H9 (cell line): ENCODE measurements around the gene PSMD1. TPM values are rescaled to one million over a fixed set of nuclear protein-coding genes. Genes with fewer than 3 reads are reported as not detected.

ENCODE experiments used
- DNase-seq: peaks from one replicate; pipeline ENCODE4 v3.0.0-alpha.2; 2017
- H2AFZ ChIP-seq: one replicate; pipeline ENCODE4 v1.6.1; 2013; ENCODE audit warnings: mild to moderate bottlenecking, low read length, control low read depth, moderate library complexity
- H2AK5ac ChIP-seq: 2 replicates; pipeline ENCODE4 v1.6.1; 2013; ENCODE audit warnings: low read length, control low read depth, mixed read lengths; ENCODE audit not compliant: insufficient read length
- H2BK120ac ChIP-seq: one replicate; pipeline ENCODE4 v1.6.1; 2013; ENCODE audit warnings: low read depth, mild to moderate bottlenecking, low read length, control low read depth, inconsistent platforms; ENCODE audit not compliant: poor library complexity, severe bottlenecking
- H2BK12ac ChIP-seq: 2 replicates; pipeline ENCODE4 v1.6.1; 2013; ENCODE audit warnings: low read length, control low read depth, mixed read lengths, low read depth; ENCODE audit not compliant: insufficient read length
- H2BK15ac ChIP-seq: 2 replicates; pipeline ENCODE4 v1.6.1; 2013; ENCODE audit warnings: low read depth, low read length, control low read depth
- H2BK20ac ChIP-seq: one replicate; pipeline ENCODE4 v1.6.1; 2013; ENCODE audit warnings: low read depth, mild to moderate bottlenecking, low read length, control low read depth, inconsistent platforms; ENCODE audit not compliant: poor library complexity, severe bottlenecking
- H2BK5ac ChIP-seq: 2 replicates; pipeline ENCODE4 v1.6.1; 2013; ENCODE audit warnings: low read length, control low read depth, mixed read lengths; ENCODE audit not compliant: insufficient read length
- H3K14ac ChIP-seq: 2 replicates; pipeline ENCODE4 v1.6.1; 2013; ENCODE audit warnings: low read length, control low read depth; ENCODE audit not compliant: insufficient read depth
- H3K18ac ChIP-seq: 2 replicates; pipeline ENCODE4 v1.6.1; 2013; ENCODE audit warnings: low read depth, mild to moderate bottlenecking, mixed read lengths, low read length, control low read depth; ENCODE audit not compliant: insufficient read length
- H3K23ac ChIP-seq: 2 replicates; pipeline ENCODE4 v1.6.1; 2013; ENCODE audit warnings: low read length, control low read depth, mixed read lengths, low read depth; ENCODE audit not compliant: insufficient read length
- H3K23me2 ChIP-seq: 2 replicates; pipeline ENCODE4 v1.6.1; 2013; ENCODE audit warnings: low read depth, mild to moderate bottlenecking, mixed read lengths, low read length, control low read depth; ENCODE audit not compliant: insufficient read length, poor library complexity, severe bottlenecking
- H3K27ac ChIP-seq: 2 replicates; pipeline ENCODE4 v1.5.1; 2013; ENCODE audit warnings: low read length, control low read depth, mixed read lengths, low read depth; ENCODE audit not compliant: insufficient read length
- H3K27me3 ChIP-seq: 2 replicates; pipeline ENCODE4 v1.6.1; 2013; ENCODE audit warnings: low read length, control low read depth, inconsistent platforms; ENCODE audit not compliant: insufficient read depth
- H3K4ac ChIP-seq: 2 replicates; pipeline ENCODE4 v1.6.1; 2013; ENCODE audit warnings: low read depth, mild to moderate bottlenecking, control low read depth, inconsistent platforms, low read length, moderate library complexity
- H3K4me1 ChIP-seq: 2 replicates; pipeline ENCODE4 v1.6.1; 2013; ENCODE audit warnings: low read length, control low read depth, inconsistent platforms; ENCODE audit not compliant: insufficient read depth
- H3K4me2 ChIP-seq: 2 replicates; pipeline ENCODE4 v1.6.1; 2013; ENCODE audit warnings: low read length, control low read depth, mixed read lengths; ENCODE audit not compliant: insufficient read length, insufficient read depth
- H3K56ac ChIP-seq: 2 replicates; pipeline ENCODE4 v1.6.1; 2013; ENCODE audit warnings: low read depth, mild to moderate bottlenecking, mixed read lengths, low read length, control low read depth; ENCODE audit not compliant: insufficient read length
- H3K79me1 ChIP-seq: 2 replicates; pipeline ENCODE4 v1.6.1; 2013; ENCODE audit warnings: low read depth, mild to moderate bottlenecking, moderate library complexity, low read length, control low read depth, inconsistent platforms; ENCODE audit not compliant: insufficient read depth, poor library complexity, severe bottlenecking
- H3K79me2 ChIP-seq: 2 replicates; pipeline ENCODE4 v1.6.1; 2013; ENCODE audit warnings: low read length, control low read depth, inconsistent platforms; ENCODE audit not compliant: insufficient read depth
- H3K9ac ChIP-seq: 2 replicates; pipeline ENCODE4 v1.6.1; 2013; ENCODE audit warnings: low read length, control low read depth, mixed read lengths; ENCODE audit not compliant: insufficient read length; ENCODE audit errors: extremely low read depth
- H3K9me3 ChIP-seq: one replicate; pipeline ENCODE4 v1.6.1; 2013; ENCODE audit warnings: low read depth, low read length, inconsistent platforms; ENCODE audit not compliant: control insufficient read depth
- H3T11ph ChIP-seq: one replicate; pipeline ENCODE4 v1.6.1; 2013; ENCODE audit warnings: mild to moderate bottlenecking, low read length, control low read depth, inconsistent platforms
- H4K20me1 ChIP-seq: one replicate; pipeline ENCODE4 v1.6.1; 2013; ENCODE audit not compliant: control insufficient read depth, insufficient read length, insufficient read depth
- H4K5ac ChIP-seq: 2 replicates; pipeline ENCODE4 v1.6.1; 2013; ENCODE audit warnings: low read depth, mild to moderate bottlenecking, mixed read lengths, low read length, control low read depth; ENCODE audit not compliant: insufficient read length
- H4K8ac ChIP-seq: replicated peaks from 2 replicates; pipeline ENCODE4 v1.6.1; 2013; ENCODE audit warnings: low read length, control low read depth, mixed read lengths, low read depth; ENCODE audit not compliant: insufficient read length
- H4K91ac ChIP-seq: 2 replicates; pipeline ENCODE4 v1.6.1; 2013; ENCODE audit warnings: low read depth, mild to moderate bottlenecking, moderate library complexity, mixed read lengths, low read length, control low read depth; ENCODE audit not compliant: insufficient read length
- H3K27ac Mint-ChIP-seq, 3 experiments: 2 replicates in 2 of 3; 3 replicates in 1 of 3; pipeline ENCODE4 v1.8.0; 2020 to 2021; ENCODE audit warnings: mixed read lengths in 3 of 3, mild to moderate bottlenecking in 1 of 3, moderate library complexity in 1 of 3
- H3K27me3 Mint-ChIP-seq: 2 replicates; pipeline ENCODE4 v1.8.0; 2021; ENCODE audit warnings: low read depth, mild to moderate bottlenecking, moderate library complexity, mixed read lengths
- H3K36me3 Mint-ChIP-seq, 3 experiments: 2 replicates in 2 of 3; 3 replicates in 1 of 3; pipeline ENCODE4 v1.8.0; 2020 to 2021; ENCODE audit warnings: low read depth in 3 of 3, mixed read lengths in 3 of 3; ENCODE audit not compliant: insufficient read depth in 1 of 3
- H3K4me1 Mint-ChIP-seq, 2 experiments: 2 replicates each; pipeline ENCODE4 v1.8.0; 2020; ENCODE audit warnings: mixed read lengths in 2 of 2
- H3K4me3 Mint-ChIP-seq, 2 experiments: 2 replicates in 1 of 2; 3 replicates in 1 of 2; pipeline ENCODE4 v1.8.0; 2020 to 2021; ENCODE audit warnings: mild to moderate bottlenecking in 2 of 2, mixed read lengths in 2 of 2, moderate library complexity in 1 of 2
- H3K9me3 Mint-ChIP-seq, 2 experiments: 2 replicates in 1 of 2; 3 replicates in 1 of 2; pipeline ENCODE4 v1.8.0; 2020; ENCODE audit warnings: mild to moderate bottlenecking in 2 of 2, mixed read lengths in 2 of 2, moderate library complexity in 1 of 2
- WGBS: extraction: QIAGEN DNeasy Blood & Tissue Kit; methylation state at CpG from one replicate; pipeline ENCODE4 v1.1.7; 2013; ENCODE audit warnings: missing lambda C conversion rate, low lambda C conversion rate, mixed read lengths; ENCODE audit not compliant: insufficient read length; ENCODE audit errors: extremely low coverage; 5-methylcytosine and 5-hydroxymethylcytosine counted together
- total RNA-seq: library from RNA; stranded (reverse); gene quantifications from 2 replicates; pipeline ENCODE4 v1.2.1, GENCODE V29; 2021
- TF ChIP-seq, protein P1 (sequence below): fragments of 200-600 bp; sonication (generic); conservative IDR thresholded peaks from 3 replicates; pipeline ENCODE4 v1.8.0; 2021; ENCODE audit warnings: antibody characterized with exemption, mild to moderate bottlenecking

The PSMD1 gene
- total RNA-seq, 1 experiment from 2014 or later = 166 TPM

DNA sequence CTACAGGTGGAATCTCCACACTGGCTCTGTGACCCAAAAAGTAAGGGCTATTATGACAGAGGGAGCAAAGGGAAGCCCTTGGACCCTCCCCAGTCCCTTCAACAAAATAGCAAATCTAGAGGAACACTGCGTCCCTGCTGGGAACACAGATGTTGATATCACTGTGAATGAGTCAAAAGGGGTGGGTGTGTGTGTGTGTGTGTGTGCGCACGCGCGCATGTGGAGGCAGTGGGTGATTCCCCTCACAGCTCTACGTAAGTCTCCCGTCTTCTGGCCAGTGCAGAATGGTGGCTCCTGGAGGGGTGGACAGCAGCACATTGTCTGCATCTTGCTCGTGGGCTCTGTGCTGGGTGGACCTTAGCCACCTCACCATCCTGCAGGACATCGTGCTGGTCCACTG, 27.1 kb upstream of the PSMD1 start:
- Histone ChIP-seq H2AK5ac (no peak overlapping the region), H3K56ac (no peak overlapping the region), H3K18ac (no peak overlapping the region), H4K5ac (no peak overlapping the region), H3K4me2 (no peak overlapping the region), H2BK120ac (no peak overlapping the region), H3K9me3 (no peaks in the 10 kb centered on the region), H3K23ac (no peak overlapping the region), H3K79me2 (no peaks in the 10 kb centered on the region), H3K27ac (no peak overlapping the region), H3K9ac (no peak overlapping the region), H2AFZ (no peak overlapping the region), H4K20me1 (no peaks in the 10 kb centered on the region), H3K14ac (no peak overlapping the region), H4K91ac (no peak overlapping the region), H3K79me1 (no peaks in the 10 kb centered on the region), H3K4ac (no peak overlapping the region), H3K4me1 (no peaks in the 10 kb centered on the region), H2BK5ac (no peak overlapping the region), H3K23me2 (no peaks in the 10 kb centered on the region), H3T11ph (no peak overlapping the region), H4K8ac (no peak overlapping the region), H2BK12ac (no peak overlapping the region), H2BK15ac (no peak overlapping the region), H3K27me3 (no peaks in the 10 kb centered on the region), H2BK20ac (no peak overlapping the region)
- Mint-ChIP-seq H3K27me3 (peaks cover 35% of the 10 kb centered on the region), H3K4me3 (no peak overlapping the region), H3K9me3 (no peaks in the 10 kb centered on the region), H3K36me3 (no peaks in the 10 kb centered on the region), H3K27ac (no peak overlapping the region), H3K4me1 (no peaks in the 10 kb centered on the region)
- TF ChIP-seq, protein P1, sequence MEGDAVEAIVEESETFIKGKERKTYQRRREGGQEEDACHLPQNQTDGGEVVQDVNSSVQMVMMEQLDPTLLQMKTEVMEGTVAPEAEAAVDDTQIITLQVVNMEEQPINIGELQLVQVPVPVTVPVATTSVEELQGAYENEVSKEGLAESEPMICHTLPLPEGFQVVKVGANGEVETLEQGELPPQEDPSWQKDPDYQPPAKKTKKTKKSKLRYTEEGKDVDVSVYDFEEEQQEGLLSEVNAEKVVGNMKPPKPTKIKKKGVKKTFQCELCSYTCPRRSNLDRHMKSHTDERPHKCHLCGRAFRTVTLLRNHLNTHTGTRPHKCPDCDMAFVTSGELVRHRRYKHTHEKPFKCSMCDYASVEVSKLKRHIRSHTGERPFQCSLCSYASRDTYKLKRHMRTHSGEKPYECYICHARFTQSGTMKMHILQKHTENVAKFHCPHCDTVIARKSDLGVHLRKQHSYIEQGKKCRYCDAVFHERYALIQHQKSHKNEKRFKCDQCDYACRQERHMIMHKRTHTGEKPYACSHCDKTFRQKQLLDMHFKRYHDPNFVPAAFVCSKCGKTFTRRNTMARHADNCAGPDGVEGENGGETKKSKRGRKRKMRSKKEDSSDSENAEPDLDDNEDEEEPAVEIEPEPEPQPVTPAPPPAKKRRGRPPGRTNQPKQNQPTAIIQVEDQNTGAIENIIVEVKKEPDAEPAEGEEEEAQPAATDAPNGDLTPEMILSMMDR = no peak
- no CpG with 5 or more reads among the region's 9 CpGs for WGBS
- no peak for DNase-seq
